ENCODE results near the gene GRIA1. TPM values are rescaled to one million over a fixed set of nuclear protein-coding genes. Genes with fewer than 3 reads are reported as not detected.

Gene GRIA1
- total RNA-seq, result under 1 TPM; 0.24 to 0.41 TPM
- long read RNA-seq, partial matches to known transcripts, result 0 of 1 reads
- long read RNA-seq, other reads (novel, unspliced or antisense), result 1 of 1 reads

GRCh38 chr5:153490118-153491037 is at the start of gene GRIA1:
GRIA1 (plus strand) TSS chr5:153490670.
- intact Hi-C loops (cut with DNase I), result loop anchor here in 1 of 2 donors (10.0 kb wide), 1 partner anchor 926 kb away; no protein-coding TSS in a partner anchor
- ATAC-seq (no peak), DNase-seq (no peak)

GRCh38 chr5:153445875-153446579 is 44.4 kb upstream of the GRIA1 start:
- intact Hi-C loops (cut with DNase I), result no loop called here
- DNase-seq (peak; percentile 17), ATAC-seq (peak in 1 of 2 donors; percentile 23)

- intact Hi-C loops (cut with DNase I), result no loop called here
- no peak for ATAC-seq
Observed at GRCh38 chr5:153447534-153447933, 42.9 kb upstream of the GRIA1 start.

GRCh38 chr5:153456354-153456753 is 34.1 kb upstream of the GRIA1 start:
- DNase-seq (no peak), ATAC-seq (no peak)
- intact Hi-C loops (cut with DNase I), result no loop called here

More at GRCh38 chr5:153447534-153447933, 42.9 kb upstream of the GRIA1 start:
- no peak for DNase-seq

- DNase-seq (no peak), ATAC-seq (no peak)
Observed at GRCh38 chr5:153456993-153457392, 33.5 kb upstream of the GRIA1 start.

GRCh38 chr5:153458268-153458667 is 32.2 kb upstream of the GRIA1 start:
- ATAC-seq (no peak), DNase-seq (no peak)
- intact Hi-C loops (cut with DNase I), result no loop called here

More at GRCh38 chr5:153456993-153457392, 33.5 kb upstream of the GRIA1 start:
- intact Hi-C loops (cut with DNase I), result no loop called here

GRCh38 chr5:153459051-153459743 is 31.3 kb upstream of the GRIA1 start:
- no peak for ATAC-seq
- intact Hi-C loops (cut with DNase I), result no loop called here
- no peak for DNase-seq

- DNase-seq (no peak), ATAC-seq (no peak)
- intact Hi-C loops (cut with DNase I), result no loop called here
Observed at GRCh38 chr5:153460421-153460820, 30.0 kb upstream of the GRIA1 start.

GRCh38 chr5:153461341-153461740 is 29.1 kb upstream of the GRIA1 start:
- intact Hi-C loops (cut with DNase I), result no loop called here

GRCh38 chr5:153463806-153464205 is 26.7 kb upstream of the GRIA1 start:
- intact Hi-C loops (cut with DNase I), result no loop called here
- ATAC-seq, result no peak

More at GRCh38 chr5:153461341-153461740, 29.1 kb upstream of the GRIA1 start:
- no peak for DNase-seq
- ATAC-seq, result no peak

GRCh38 chr5:153467546-153467945 is 22.9 kb upstream of the GRIA1 start:
- no peak for ATAC-seq
- intact Hi-C loops (cut with DNase I), result no loop called here
- no peak for DNase-seq

More at GRCh38 chr5:153463806-153464205, 26.7 kb upstream of the GRIA1 start:
- DNase-seq, result no peak

- DNase-seq (no peak), ATAC-seq (no peak)
- intact Hi-C loops (cut with DNase I), result no loop called here
Observed at GRCh38 chr5:153469423-153469822, 21.0 kb upstream of the GRIA1 start.

GRCh38 chr5:153470736-153471135 is 19.7 kb upstream of the GRIA1 start:
- intact Hi-C loops (cut with DNase I), result no loop called here
- ATAC-seq (no peak), DNase-seq (no peak)

GRCh38 chr5:153476767-153477166 is 13.7 kb upstream of the GRIA1 start:
- ATAC-seq (peak in 1 of 2 donors; percentile 68), DNase-seq (no peak)
- intact Hi-C loops (cut with DNase I), result no loop called here

GRCh38 chr5:153480401-153480800 is 10.1 kb upstream of the GRIA1 start:
- no peak for DNase-seq
- no peak for ATAC-seq
- intact Hi-C loops (cut with DNase I), result no loop called here

GRCh38 chr5:153483482-153483881 is 7.0 kb upstream of the GRIA1 start:
- DNase-seq (no peak), ATAC-seq (no peak)
- intact Hi-C loops (cut with DNase I), result no loop called here

- DNase-seq (no peak), ATAC-seq (no peak)
- intact Hi-C loops (cut with DNase I), result no loop called here
Observed at GRCh38 chr5:153485641-153486040, 4.8 kb upstream of the GRIA1 start.

- intact Hi-C loops (cut with DNase I), result no loop called here
- no peak for DNase-seq
Observed at GRCh38 chr5:153486771-153487170, 3.7 kb upstream of the GRIA1 start.

GRCh38 chr5:153489611-153490010 is 859 bp upstream of the GRIA1 start:
- DNase-seq, result no peak
- intact Hi-C loops (cut with DNase I), result loop anchor here in 1 of 2 donors (10.0 kb wide), 1 partner anchor 925 kb away; no protein-coding TSS in a partner anchor
- no peak for ATAC-seq

More at GRCh38 chr5:153486771-153487170, 3.7 kb upstream of the GRIA1 start:
- ATAC-seq, result no peak
